G401.6 (cell line): Measurements from ENCODE around the gene KAZALD1.
A peak's percentile ranks its signal among the peaks of the same experiment; 100 is the strongest.
"Not testable (repeated sequence)": the region's sequence is repeated elsewhere in the genome, so short reads cannot be mapped to it uniquely, and the experiment has no call there.

Source experiments
- FAIRE-seq: peaks from 2 replicates; lab custom pipeline; 2012; peaks lifted over from hg19 to GRCh38; lab: Jason Lieb, UNC

KAZALD1 gene

GRCh38 chr10:101030496-101031127 is 31.2 kb upstream of the KAZALD1 start:
- no peak for FAIRE-seq

- FAIRE-seq = peak; percentile 21
Measured at GRCh38 chr10:101031128-101031795, 30.5 kb upstream of the KAZALD1 start, which contains the start of the genes PDZD7 and SFXN3. Gene PDZD7, minus strand, starts transcription at chr10:101031129. Its CDS starts 910 bp downstream, at chr10:101030219. Gene SFXN3, plus strand, starts transcription at chr10:101031234. Its CDS starts 3,461 bp downstream, at chr10:101034695.

DNA sequence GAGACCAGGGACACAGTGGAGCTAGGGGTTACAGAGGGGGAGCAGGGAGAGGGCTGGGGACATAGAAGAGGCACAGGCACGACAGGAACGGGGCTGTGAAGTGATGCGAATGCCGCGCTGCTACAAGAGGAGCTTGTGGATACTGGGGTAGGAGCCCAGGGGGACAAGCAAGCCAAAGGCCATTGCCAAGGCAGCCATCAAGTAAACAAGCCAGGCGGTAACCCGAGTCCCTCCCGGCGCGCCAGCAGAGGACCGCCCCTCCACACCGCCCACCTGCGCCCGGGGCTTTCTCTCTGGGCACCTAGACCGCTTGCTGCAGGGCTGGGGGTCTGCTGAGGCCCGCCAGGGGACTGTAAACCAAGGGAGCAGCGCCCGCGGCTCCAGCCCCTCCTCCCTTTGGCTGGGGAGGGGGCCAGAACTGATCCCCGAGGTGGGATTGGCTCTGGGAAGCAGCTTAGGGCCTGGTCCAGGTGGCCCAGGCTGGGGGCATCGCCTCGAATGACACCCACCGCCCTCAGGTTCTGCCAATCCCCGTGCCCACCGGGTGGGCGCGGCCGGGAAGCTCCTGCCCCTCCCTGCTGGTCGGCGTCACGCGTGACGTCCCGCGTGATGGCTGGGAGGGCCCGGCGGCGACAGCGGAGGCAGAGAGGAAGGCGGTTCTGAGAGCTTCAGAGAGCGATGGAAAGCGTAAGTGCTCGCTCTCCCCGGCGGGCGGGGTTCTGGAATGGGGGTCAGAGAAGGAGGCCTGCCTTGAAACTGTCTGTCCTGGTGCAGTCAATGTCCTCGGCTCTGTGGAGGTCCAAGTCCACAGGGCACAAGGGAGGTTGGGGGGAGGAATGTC is 29.8 kb upstream of the KAZALD1 start:
- FAIRE-seq = no peak

GRCh38 chr10:101032637-101033224 is 29.1 kb upstream of the KAZALD1 start:
- FAIRE-seq = no peak

GRCh38 chr10:101033276-101033675 is 28.5 kb upstream of the KAZALD1 start:
- no peak for FAIRE-seq

DNA sequence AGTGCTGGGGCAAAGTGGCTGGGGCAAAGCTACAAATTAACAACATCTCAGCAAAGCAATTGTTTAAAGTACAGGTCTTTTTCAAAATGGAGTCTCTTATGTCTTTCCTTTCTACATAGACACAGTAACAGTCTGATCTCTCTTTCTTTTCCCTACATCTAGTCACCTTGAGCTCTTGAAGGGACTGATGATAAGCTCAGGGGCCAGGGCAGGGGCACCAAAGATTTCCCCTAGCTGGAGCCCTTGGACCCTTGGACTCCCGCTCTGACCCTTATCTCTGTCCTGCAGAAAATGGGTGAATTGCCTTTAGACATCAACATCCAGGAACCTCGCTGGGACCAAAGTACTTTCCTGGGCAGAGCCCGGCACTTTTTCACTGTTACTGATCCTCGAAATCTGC is 27.4 kb upstream of the KAZALD1 start:
- not testable (repeated sequence) for FAIRE-seq

DNA sequence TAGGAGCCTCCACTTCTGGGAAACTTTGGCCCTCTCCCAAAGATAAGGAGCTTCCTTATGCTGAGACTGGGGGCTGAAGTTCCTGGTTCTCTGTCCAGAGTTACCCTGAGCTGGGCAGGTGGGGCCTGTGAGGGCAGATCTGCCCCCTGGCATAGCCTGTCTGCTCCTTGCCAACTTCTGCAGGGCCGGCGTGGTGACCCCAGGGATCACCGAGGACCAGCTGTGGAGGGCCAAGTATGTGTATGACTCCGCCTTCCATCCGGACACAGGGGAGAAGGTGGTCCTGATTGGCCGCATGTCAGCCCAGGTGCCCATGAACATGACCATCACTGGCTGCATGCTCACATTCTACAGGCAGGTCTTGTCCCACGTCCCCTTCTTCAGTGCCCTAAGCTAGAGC is 26.5 kb upstream of the KAZALD1 start:
- FAIRE-seq = no peak

DNA sequence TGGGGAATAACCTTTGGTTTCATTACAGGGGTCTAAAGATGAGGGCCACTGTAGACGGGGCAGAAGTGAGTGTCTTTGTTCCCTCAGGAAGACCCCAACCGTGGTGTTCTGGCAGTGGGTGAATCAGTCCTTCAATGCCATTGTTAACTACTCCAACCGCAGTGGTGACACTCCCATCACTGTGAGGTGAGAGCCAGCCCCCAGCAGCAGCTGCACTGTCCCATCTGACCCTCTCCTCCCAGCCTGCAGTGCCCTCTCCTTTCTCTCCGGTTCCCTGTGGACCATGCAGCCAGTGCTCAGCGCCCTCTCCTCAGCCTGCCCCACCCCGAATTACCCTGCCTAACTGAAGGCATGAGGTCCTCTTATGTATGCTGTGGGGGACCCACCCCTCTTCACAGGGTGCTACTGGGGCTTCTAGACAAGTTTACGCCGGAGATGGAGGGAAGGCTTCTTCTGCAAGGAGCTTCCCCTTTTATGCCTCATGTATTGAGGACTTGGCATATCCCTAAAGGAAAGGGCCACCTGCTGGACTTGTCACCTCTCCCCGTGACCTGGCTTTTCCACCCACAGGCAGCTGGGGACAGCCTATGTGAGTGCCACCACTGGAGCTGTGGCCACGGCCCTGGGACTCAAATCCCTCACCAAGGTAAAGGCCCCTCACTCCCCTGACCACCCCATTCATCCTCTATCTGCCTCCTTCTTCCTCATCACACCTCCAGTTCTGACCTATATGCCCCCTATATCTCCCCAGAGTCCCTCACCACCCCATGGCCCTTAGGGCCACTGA is 25.7 kb upstream of the KAZALD1 start:
- no peak for FAIRE-seq

DNA sequence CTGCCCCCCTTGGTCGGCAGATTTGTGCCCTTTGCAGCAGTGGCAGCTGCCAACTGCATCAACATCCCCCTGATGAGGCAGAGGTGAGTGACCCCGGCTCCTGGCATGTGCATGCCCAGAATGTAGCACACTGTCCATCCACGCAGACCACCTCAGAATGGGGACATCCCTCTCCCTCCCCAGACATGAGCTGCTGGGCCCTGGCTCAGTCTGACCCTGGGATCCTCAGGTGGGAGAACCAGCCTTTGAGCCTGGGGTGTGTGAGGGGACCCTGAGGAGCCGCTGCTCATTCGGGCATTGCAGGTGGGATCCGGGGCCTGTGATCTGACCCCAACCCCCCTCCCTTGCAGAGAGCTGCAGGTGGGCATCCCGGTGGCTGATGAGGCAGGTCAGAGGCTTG is 25.1 kb upstream of the KAZALD1 start:
- no peak for FAIRE-seq

DNA sequence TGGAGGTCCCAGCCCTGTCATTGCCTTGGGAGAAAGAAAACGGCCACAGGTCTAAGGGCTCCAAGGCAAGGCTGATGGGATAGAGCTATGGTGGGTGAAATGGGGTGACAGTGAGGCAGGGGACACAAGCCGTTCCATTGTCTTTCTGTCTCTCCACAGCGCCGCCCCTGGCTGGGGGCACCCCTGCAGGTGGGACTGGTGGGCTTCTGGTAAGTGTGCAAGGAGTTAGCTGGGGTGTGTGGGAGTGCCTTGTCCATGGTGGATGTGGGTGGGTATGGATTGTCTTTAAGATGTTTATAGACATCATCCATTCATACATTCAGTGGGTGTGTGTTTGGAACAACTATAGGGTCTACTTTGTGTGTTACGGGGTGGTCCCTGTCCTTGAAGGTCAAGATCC is 23.3 kb upstream of the KAZALD1 start:
- no peak for FAIRE-seq

- FAIRE-seq = no peak
Measured at GRCh38 chr10:101040061-101040460, 21.7 kb upstream of the KAZALD1 start.

DNA sequence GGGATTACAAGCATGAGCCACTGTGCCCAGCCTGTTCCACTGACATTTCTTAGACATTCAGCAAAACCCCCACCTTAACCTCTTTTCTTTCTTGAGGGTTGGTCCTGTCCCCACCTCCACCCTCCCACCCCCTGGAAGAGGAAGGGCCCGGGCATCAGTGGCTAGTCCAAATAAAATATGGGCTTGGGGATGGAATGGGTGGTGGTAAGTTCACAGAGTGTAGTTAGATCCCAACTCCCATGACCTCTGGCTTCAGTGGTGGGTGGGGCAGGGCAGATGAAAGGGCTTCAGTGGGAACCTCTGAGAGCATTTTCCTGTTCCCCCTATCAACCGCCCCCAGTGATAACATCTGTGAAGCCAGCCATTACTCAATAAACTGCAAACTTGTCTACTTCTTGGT is 20.9 kb upstream of the KAZALD1 start:
- FAIRE-seq = no peak

GRCh38 chr10:101041252-101041761 is 20.5 kb upstream of the KAZALD1 start:
- peak; percentile 94 for FAIRE-seq

DNA sequence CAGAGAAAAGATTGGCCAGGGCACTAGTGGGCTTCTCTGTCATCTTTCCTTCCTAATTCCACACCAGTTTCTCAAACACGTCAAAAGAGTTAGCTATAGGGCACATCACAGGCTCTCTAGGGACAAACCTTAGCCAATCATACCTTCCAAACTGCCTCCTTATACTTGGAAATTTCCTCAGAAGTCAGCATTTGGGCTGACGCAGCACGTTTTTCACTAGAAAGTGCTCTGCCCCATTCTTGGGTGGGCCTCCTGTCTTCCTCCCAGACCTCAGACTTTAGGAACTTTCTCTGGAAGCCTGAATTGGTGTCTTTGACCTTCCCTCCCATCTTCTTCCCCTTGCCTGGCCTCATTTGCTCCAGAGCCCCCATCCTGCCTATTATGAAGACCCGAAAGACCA is 19.7 kb upstream of the KAZALD1 start:
- FAIRE-seq = no peak

DNA sequence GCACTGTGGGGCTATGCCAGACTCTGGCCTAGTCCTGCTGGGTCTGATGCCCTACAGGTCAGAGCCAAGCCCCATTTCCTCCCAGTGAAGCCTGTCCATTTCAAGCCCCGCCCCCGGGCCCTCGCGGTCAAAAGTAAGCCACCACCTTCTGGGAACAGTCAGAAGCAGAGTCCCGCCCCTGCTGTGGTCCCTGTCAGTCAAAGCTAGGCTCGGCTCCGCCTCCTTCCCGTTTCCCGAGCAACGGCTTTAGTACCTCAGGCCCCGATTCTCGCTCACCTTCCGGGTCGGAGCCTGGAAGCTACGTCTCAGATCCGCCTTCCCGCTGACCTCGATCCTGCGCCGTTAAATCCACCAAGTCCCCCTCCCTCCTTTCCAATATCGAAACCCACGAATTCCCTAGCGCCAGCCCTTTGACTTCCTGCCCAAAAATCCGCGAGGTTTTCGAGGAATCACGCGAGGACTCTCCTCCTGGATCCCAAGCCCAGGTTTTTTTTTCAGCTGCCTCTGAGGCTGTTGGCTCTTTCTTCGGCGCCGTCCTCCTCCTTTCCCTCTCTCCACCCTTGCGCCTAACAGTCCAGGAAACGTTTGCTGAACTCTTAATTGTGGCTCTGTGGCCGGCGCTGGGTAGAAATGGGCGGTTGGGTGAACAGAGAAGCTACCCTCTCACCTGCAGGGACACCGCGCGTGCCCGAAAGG is 19.0 kb upstream of the KAZALD1 start:
- peak; percentile 97 for FAIRE-seq

DNA sequence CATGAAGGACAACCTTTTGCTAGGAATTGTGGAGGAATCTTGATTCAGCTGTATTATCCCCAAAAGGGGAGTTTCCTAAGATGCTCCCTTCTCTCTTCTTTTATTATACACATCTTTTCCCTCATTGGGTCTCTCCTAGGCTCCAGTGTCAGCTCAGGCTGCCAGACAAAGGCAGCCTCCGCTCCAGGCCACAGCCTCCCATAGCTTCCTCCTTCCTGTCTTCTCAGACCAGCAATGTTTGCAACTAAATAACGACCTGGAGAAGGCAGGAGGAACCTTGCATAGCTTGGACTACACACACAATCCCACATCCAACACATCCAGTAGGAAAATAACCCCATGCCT is 18.5 kb upstream of the KAZALD1 start:
- no peak for FAIRE-seq

DNA sequence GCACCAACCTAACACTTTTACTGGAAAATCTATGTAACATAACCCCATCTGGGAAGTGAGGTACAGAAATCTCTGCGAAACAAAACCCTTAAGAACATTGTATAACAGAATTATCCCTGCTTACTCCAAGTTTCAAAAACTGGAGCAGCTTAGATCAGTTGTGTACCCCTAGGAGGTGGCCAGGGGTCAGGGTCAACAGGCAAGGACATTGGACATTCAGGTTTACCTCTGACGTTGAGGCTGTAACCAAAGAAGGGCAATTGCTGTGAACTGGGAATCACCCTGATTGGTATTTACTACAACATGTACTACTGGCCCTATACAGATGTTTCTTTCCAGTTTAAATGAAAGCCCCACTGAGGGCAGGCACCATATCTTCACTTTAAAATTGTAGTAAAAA is 17.7 kb upstream of the KAZALD1 start:
- FAIRE-seq = no peak

GRCh38 chr10:101046332-101047238 is 15.2 kb upstream of the KAZALD1 start:
- FAIRE-seq = no peak

- FAIRE-seq = no peak
Measured at GRCh38 chr10:101047268-101047667, 14.5 kb upstream of the KAZALD1 start.
